GM18868 (cell line): ENCODE data around the gene GLUL.
"Not testable (repeated sequence)": the region's sequence is repeated elsewhere in the genome, so short reads cannot be mapped to it uniquely, and the experiment has no call there.

Experiments
- ATAC-seq: cut with Tn5 transposase; IDR thresholded peaks from one replicate; pipeline ENCODE4 v1.9.1; 2021; ENCODE audit warnings: mild to moderate bottlenecking, moderate library complexity; ENCODE audit not compliant: unreplicated experiment

The GLUL gene

DNA sequence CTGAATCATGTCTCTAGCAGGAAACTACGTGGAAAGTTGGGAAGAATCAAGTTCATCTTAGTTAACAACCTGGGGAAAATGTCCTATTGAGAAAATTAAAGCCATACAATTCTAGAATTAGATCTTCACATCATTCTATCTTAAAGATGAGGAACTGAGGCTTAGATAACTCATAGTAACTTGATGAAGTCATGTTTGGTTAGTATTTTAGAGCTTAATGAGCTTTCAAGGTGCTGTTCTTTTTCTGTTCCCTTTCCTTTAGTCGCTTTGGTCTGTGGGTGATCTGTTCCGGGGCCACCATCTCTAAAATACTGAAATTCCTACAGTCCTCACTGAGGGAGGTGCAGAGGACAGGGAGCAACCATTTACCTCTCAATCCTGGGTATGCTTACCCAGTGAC, 4.3 kb upstream of the GLUL start:
- no peak for ATAC-seq

DNA sequence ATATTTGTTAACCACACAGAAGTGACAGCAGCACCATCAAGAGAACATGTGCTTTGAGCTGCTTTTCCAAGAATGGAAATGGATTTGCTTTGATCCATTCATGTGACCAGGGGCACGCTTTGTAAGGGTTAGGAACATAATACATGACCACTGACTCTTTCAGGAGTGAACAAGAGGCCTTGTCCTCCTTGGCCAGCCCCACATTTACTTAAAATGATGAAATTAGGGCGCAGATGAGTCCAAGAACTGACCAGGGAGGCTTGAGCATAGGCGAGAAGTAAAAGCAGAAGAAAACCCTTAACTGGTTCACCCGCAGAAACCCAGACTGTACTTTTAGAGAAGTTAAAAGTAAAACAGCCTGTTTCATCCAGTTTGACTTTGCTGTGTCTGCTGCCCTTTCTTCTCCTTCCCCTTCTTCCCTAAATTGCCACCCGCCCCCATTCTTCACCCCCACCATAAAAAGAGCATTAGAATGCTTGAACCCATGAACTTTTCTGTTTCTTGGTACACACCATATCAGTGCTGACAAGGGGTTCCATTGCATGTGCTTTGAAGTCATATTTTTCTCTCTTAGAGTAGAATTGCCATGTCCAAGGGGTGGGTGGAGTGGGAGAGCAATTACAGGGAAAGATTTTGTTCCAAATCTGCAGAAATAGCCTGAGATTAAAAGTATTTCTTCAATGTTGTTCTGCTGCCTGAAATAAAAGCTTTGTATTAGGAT, 2.6 kb upstream of the GLUL start:
- no peak for ATAC-seq

DNA sequence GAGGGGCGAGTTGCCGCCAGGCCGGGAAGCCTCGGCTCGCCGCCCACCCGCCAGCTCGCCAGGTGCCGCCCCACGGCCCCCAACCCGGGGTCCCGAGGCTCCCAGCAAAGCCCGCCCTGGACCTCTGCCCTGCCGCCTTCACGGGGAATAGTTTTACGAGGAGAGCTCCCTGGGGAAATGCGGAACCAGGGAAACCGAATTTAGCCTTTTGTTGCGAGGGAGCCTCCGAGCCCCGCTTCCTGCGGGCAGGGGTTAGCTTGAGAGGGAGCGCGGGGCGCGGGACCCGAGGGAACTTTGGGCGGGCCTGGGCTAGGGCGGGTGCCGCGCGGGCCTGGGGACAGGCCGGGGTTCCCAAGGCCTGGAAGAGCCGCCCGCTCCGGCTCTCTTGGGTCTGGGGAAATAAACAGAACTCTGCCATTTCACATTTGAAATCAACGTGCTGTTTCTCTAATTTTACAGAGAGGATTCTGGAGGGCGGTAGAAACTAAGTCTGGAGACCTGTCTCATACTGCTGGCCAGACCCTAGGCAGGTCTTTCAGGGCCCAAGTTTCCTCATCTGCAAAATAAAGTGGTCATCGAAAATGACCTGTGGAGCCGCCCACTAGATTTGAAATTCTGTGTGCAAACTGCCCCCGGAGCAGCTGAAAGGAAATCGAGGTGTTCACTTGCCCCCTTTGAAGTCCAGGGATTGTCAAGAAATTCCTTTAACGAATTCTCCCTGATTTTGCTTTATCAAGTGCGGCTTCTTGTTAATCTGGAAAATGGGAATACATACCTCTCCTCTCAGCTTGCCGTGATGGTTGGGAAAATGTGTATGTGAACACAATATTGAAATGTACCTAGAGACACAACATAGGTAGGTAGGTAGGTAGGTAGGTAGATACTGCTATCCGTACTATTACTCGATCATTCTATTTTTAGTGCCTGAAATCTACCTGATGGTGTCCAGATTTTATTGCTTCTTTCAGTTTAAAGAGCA, 749 bp upstream of the GLUL start:
- ATAC-seq: peak; percentile 5

DNA sequence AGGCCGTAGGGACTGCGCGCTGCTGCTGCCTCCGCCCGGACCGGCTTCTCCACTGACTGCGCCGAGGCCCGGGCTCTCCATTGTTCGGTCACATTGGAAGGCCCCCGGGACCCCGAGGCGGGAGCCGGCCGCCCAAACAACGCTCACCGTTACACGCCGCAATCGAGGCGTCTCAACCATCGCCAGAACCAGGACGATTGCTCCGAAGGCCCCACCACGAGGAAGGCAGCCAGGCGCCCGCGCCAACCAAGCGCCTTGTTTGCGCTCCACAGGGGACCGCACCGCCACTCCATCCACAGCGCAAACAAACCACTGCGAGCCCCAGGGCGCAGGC, 595 bp downstream of the GLUL start:
- ATAC-seq: no peak

DNA sequence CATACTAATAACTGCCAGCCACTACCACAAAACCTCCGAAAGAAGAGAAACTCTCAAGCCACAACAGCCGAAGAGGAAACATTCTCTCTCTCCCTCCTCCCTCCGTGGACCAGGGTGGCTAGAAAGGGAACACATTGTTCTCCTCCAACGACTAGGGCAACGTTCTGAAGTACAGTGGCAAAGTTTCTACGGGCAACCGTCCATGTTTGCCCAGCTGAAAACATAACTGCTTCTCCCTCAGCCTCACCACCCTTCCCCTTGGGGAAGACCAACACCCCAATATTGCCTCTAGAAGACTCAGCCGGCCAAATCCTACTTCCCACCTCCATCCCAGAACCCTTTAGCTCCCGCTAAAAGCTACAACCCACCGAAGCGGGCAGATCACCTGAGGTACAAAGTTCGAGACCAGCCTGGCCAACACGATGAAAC, 2.0 kb downstream of the GLUL start:
- no peak for ATAC-seq

DNA sequence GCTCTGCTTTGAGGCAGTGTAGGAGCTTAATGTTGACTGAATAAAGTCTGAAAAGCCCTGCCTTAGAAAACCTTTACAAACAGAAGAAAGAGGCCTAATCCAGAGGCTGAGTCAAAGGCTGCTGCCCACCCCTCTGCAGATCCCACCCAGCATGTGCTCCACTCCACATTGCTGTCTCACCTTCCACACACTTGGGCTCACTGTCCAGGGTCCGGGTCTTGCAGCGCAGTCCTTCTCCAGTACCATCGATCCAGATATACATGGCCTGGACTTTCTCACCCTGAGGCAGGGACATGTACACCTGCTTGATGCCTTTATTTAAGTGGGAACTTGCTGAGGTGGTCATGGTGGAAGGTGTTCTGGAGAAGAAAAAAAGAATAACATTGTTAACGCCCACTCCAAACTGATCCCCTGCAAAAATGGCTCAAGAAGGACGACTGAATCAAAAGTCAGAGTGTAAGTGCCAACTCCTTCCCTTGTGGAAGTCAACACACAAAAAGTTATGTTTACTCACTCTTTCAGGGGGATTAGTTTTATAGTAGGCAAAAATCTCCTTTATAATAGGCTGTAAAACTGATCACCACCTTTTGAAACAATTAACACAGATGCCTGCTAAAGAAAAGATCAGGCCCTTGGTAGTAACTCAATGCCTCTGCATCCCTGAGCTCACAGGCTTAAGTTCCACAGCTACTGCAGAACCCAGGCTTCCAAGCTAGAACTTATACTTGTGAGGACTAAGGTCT, 3.0 kb downstream of the GLUL start:
- ATAC-seq: no peak

DNA sequence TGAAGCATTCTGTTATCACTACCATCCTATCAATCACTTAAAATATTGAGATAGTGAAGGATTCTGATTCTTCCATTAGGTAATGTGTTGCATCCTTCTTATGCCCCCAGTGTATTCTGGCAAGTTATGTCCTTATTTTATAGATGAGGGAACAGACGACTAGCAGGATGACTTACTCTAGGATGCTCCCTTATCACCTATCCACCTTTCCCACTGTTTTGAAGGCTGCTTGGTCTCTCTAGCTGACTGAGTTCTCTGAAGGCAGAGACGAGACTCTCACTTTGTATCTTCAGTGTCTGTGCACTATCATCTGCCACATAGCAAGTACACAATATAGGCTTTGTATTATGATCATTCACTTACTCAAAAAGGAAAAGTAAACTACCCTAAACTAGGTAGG, 4.0 kb downstream of the GLUL start:
- no peak for ATAC-seq

DNA sequence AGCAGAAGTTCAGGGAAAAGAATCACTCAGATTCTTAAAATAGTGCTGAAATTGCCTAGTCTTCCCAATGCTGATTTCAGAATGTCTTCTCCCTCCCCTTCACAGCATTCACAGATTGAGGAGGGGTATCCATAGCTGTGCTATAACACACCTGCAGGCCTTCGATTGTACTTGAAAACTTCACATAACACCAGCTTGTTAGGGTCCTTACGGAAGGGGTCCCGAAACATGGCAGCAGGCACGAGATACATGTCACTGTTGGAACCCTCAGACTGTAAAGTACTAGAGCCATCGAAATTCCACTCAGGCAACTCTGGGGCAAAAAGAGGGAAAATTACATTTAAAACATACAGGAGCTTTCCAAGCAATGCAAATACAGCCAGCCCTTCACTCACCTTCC, 4.6 kb downstream of the GLUL start:
- no peak for ATAC-seq

DNA sequence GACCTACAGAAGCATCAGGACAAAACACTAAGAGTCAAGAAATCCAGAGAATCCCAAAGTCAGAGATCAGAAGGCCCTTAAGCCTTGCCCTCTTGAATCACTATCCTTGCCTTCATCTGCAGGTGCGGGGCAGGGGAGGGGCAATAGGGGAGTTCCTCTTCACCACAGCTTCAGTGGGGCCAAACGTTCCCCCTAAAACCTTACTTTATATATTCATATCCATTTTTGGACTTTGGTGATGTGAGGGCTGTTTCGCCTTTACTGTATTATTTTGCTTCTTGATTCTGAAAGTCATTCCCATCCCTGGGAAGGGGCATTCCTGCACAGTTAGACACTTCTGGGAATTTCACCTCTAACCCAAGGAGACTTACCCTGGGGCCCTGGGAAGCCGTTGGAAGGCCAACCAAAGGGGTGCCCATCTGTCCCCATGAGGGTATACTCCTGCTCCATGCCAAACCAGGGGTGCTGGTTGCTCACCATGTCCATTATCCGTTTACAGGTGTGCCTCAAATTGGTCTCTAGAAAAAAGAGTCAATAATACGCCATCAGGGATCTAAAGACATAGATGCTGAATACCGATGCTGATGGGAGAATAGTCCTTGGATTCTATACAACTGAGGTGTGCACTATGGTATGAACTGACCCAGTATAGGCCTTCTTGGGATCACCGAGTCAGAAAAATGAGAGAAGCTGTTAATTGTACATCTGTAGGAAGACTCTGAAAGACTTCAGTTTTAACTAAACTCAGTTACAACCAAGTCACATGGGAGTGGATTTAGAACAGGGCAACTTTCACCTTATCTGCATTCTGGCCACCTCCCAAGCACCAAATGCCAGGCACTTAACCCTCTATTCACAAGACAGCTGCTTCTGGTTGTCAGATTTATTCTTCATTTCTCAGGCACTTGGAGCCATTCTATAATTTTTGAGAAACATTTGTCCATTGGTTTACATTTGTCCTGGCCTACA, 5.4 kb downstream of the GLUL start:
- ATAC-seq: no peak

DNA sequence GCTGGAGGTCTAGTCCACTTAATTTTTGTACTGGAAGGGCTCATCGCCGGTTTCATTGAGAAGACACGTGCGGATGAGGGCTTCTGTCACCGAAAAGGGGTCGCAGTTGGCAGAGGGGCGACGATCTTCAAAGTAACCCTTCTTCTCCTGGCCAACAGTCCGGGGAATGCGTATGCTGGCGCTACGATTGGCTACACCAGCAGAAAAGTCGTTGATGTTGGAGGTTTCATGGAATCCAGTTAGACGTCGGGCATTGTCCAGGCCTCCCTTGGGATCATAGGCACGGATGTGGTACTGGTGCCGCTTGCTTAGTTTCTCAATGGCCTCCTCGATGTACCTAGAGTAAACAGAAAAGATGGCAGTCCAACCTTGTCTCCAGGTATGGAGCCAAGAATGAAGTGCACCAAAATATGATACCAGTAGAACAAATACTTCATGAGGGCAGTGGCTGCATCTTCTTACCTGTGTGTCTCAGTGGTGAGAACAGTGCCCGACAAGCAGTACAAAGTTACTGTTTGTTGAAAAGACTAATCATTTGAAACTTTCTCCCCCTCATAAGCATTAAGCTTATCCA, 7.1 kb downstream of the GLUL start:
- no peak for ATAC-seq

DNA sequence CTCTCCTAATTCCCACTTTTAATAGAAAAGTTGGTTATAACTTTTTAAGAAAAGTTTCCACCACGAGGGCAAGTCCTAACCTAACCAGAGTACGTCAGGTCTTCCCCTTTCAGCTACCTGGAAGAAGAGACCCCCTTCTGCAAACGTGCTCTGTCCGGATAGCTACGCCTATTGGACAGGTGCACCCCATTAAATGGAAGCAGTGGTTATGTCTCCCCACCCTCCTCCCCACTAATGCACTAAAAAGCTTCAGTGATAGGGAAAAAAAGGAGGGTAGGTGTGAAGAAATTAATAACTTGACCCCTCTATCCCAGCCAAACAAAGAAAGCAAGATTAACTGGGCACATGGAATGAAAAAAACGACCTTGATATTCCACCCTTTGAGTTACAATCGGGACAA, 7.7 kb downstream of the GLUL start:
- ATAC-seq: no peak

DNA sequence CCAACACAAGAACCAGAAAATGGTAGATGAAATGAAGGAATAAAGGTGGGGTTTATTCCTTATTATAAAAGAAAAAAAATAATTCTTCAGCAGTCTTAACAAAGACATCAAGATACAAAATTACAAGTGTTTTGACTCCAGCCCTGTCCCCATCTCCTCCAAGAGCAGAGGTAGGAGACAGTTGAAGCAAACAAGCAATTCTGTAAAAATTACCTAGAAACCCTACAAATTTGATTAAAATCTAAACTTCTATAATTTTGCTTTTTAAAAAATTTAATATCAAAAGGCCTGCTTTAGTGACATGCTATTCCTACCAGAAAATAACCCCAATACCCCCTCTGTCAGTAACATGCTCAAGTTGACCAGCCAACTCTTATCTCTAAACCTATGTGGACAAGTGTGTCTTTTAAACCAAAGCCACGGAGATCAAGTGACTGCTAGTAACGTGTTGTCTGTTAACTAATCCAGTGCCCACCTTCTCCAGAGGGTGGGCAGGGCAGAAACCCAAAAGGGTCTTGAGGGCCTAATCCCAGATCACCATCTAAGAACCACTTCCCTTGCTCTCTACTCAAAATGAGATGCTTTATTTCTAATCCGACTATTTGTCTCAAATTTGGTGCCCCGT, 8.4 kb downstream of the GLUL start:
- ATAC-seq: no peak

DNA sequence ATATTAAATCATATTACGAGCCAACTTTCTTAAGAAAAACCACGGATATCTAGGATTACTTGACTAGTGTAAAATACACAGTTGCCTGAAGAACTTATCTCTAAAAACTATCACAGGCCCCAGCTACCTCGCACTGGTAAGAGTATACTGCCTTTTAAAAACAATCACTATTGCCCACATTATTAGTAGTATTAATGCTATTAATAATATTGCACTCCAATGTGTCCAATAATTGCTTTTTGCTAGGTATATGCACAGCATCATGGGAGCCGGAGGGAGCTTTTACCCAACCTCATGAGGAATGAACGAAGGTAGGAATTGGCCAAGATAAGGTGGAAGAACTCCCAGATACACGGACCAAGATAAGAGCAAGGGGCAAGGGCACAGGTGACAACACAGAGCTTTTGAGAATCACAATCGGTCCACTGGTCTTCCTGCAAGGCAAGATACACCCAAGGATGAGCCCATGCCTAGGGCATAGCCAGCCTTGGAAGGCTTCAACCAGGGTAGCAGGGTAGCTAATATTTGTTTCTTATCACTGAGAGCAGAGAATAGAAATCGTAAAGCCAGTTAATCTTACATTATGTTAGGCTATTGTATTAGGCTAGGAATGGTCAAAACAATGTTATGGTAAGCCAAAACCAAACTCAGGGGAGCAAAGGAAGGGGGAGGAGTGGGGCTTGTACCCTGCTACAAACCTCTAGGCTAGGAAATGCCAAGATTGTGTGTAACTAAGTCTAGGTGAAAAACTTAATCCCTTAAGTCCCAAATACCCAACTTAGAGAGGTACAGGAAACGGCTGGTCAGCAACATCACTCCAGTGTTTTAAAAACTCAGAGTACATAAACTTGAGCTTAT, 9.4 kb downstream of the GLUL start:
- no peak for ATAC-seq

DNA sequence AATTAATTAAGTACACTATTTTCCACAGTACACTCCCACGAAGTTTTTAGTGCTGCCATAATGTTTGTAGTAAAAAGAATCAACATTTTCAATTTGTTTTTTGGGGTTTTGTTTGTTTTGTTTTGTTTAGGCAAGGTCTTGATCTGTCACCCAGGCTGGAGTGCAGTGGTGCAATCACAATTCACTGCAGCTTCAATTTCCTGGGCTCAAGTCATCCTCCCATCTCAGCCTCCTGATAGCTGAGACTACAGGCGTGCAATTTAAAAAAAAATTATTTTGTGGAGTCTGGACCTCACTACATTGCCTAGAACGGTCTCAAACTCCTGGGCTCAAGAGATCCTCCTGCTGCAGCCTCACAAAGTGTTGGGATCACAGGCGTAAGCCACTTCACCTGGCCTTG, 11.4 kb downstream of the GLUL start:
- ATAC-seq: no peak

DNA sequence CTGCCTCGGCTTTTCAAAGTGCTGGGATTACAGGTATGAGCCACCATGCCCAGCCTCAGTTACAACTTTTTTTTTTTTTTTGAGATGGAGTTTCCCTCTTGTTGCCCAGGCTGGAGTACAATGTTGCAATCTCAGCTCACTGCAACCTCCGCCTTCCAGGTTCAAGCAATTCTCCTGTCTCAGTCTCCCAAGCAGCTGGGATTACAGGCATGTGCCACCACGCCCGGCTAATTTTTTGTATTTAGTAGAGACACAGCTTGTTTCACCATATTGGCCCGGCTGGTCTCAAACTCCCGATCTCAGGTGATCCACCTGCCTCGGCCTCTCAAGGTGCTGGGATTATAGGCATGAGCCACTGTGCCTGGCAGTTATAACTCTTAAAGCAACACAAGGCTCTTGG, 11.8 kb downstream of the GLUL start:
- not testable (repeated sequence) for ATAC-seq

DNA sequence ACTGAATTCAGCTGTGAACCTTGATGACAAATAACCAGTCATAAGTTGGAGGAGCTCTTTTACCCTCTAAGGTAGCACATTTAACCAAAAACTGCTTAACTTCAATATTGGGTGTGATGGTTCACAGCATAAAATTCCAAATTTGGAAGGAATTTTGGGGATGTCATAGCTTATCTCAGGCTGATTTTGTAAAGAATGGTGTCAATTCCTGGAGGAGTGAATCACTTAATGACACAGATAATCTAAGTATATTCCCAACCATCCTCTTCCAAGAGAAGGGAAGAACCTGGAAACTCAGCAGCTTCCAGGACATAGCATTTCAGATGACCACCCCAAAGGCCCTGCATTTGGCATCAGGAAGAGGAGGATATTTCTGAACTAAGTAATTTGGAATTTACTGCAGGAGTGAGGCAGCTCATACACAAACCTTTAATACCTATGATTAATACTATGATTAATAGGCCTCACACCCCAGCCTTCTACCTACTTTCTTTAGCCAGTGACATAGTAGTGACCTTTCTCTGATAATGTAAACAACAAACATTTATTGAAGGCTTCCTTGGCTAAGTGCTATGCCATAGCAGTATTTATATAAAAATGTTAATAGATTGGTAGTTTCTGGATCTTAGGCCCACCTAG, 14.5 kb downstream of the GLUL start:
- ATAC-seq: no peak

DNA sequence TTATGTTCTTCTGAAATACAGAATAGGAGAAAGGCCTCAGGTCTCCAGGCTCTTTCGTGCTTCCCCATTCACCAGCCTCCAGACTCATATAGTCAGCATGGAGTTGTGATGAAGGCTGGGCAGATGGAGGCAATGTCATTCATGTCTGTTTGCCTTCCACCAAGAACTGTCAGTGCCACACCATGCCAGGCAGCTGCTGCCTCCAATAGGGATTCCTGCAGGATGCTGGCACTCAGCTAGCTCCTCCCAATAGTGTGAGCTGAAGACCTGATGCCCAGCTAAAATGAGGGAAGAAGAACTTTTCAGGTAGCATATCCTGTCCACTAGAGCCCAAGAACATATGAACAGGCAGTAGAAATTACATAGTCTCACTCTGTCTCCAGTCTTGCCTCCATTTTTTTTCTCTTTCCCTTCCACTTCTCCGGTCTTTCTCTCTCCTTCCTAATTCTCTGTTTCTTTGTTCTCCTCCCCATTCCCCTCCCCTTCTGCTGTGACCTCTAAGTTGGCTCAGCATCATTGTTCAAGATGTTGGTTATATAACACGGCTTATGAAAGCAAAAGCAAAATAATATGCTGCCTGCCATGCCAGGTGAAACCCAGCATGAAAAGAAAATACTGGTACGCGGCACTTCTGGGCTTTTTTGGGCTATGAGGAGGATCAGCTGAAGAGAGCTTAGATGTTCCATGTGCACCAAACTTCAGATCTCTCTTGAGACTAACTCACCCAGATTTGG, 17.3 kb downstream of the GLUL start:
- no peak for ATAC-seq

DNA sequence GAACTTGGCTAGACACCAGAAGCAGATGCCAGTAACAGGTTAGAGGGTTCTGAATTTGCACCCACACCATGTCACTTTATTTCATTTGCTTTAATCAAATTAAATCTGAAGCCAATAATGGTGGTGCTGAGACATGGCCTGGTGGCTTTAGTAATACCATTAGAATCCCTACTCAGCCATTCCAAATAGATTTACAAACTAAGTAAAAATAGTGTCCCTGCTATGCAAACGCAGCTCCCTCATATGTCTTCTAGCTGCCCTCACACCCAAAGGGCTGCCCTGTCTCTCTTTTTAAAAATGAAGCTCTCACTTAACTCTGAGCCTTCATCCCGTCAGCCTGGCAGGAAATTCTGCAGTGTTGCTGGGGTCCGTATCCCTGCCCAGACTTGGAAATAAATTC, 21.1 kb downstream of the GLUL start:
- ATAC-seq: no peak
